ENCODE measurements around the gene NHERF1.

DNA sequence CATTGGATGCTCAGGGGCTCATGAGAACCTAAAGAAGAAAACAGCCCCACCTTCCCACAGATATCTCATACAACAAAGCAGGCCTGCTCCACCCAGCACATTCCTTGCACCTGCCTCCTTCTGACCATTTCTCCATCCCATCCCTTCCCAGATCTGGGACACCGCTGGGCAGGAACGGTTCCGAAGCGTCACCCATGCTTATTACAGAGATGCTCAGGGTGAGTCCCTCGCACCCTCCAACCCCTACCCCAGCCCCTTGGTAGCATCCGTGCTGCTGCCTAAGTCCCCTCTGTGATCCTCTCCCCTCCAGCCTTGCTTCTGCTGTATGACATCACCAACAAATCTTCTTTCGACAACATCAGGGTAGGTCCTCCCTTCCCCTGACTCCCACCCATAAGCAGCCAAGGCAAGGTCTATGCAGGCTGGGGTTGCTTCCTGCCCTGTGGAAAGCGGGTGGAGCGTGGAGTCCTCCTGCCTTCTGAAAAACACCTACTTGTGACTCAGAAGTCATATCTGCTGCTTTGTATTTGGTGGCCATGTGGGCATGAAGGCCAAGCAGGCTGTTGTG lies 5.4 kb upstream of the NHERF1 start:
- TF ChIP-seq ZNF24 (IDR thresholded peaks at IDR 0.05) = no peak
- no peak for TF ChIP-seq MBD2 (IDR thresholded peaks at IDR 0.05; ENCODE audit: borderline replicate concordance, low read depth)
- no peak for TF ChIP-seq RAD51 (IDR thresholded peaks at IDR 0.05; ENCODE audit: borderline replicate concordance, low read depth)
- no peak for TF ChIP-seq CEBPG (CRISPR knock-in tag; IDR thresholded peaks at IDR 0.05)
- no peak for TF ChIP-seq CEBPG (tag; conservative IDR thresholded peaks at IDR 0.05 in 1 of 2, IDR thresholded peaks at IDR 0.05 in 1 of 2)
- no peak for TF ChIP-seq CHD2 (IDR thresholded peaks at IDR 0.05; ENCODE audit: low read depth, low read length)
- TF ChIP-seq SIRT6 (IDR thresholded peaks at IDR 0.05; ENCODE audit: low read depth, low read length) = no peak
- no peak for TF ChIP-seq ZFP30 (CRISPR knock-in tag; IDR thresholded peaks at IDR 0.05; ENCODE audit: borderline replicate concordance)
